K562 (cell line): ENCODE data around the gene SELENOO. TPM values are rescaled to one million over a fixed set of nuclear protein-coding genes. Genes with fewer than 3 reads are reported as not detected.

Experiments used
- BCOR ChIP-seq: fragments of 450-650 bp; IDR thresholded peaks from 2 replicates; pipeline ENCODE4 v1.6.1; 2016
- ESRRB ChIP-seq: fragments of 250-450 bp; sonication (Bioruptor Pico); IDR thresholded peaks from 2 replicates; pipeline ENCODE4 v1.5.0; 2020; ENCODE audit warnings: mild to moderate bottlenecking, moderate library complexity, borderline replicate concordance
- FOSL1 ChIP-seq: fragments of 200-800 bp; sonication (Bioruptor generic); conservative IDR thresholded peaks from 2 replicates; pipeline ENCODE4 v1.6.1; 2016; ENCODE audit warnings: missing genetic modification characterization, missing compliant biosample characterization
- MCM5 ChIP-seq: fragments of 450-650 bp; IDR thresholded peaks from 2 replicates; pipeline ENCODE4 v1.6.1; 2016; ENCODE audit warnings: low read depth
- RBM22 ChIP-seq: fragments of 200-400 bp; formaldehyde crosslinking; IDR thresholded peaks from 2 replicates; pipeline ENCODE4 v1.6.1; 2018; ENCODE audit warnings: low read length, low read depth; ENCODE audit not compliant: poor library complexity, severe bottlenecking
- SAP30 ChIP-seq: fragments of 200-600 bp; sonication (generic); IDR thresholded peaks from 2 replicates; pipeline ENCODE4 v1.6.1; 2012; ENCODE audit warnings: borderline replicate concordance, low read depth, mild to moderate bottlenecking, moderate library complexity, low read length, control low read depth, inconsistent platforms; ENCODE audit not compliant: insufficient read depth, poor library complexity, severe bottlenecking
- TCF7L2 ChIP-seq: fragments of 150-350 bp; IDR thresholded peaks from 2 replicates; pipeline ENCODE4 v1.6.1; 2016; ENCODE audit warnings: low read depth, mild to moderate bottlenecking, low read length, moderate library complexity
- ZNF24 ChIP-seq: fragments of 450-650 bp; IDR thresholded peaks from 2 replicates; pipeline ENCODE4 v1.6.1; 2016
- ZNF561 ChIP-seq: fragments of 450-650 bp; formaldehyde crosslinking; conservative IDR thresholded peaks from 2 replicates; pipeline ENCODE4 v1.4.0; 2020; ENCODE audit warnings: mild to moderate bottlenecking, moderate library complexity
- polyA plus RNA-seq, 8 experiments: library from polyadenylated mRNA; depleted of rRNA in 4 of 8; stranded (reverse) in 5 of 8; unstranded in 3 of 8; fragments of >200 nt; fragmentation: Nextera tagmentation in 2 of 8; fragmentation: Illumina TruSeq in 1 of 8; extraction: Ambion mirVana in 2 of 8; extraction: Trizol in 1 of 8; gene quantifications; 2 replicates each; pipeline versions ENCODE4 v1.2.1 to v1.2.3, GENCODE V29; 2011 to 2014; ENCODE audit warnings: inconsistent platforms in 1 of 8, missing spikeins in 1 of 8
- total RNA-seq, 7 experiments: library from RNA; depleted of rRNA in 6 of 7; stranded (reverse); fragments of >200 nt in 6 of 7; fragmentation: Illumina TruSeq in 2 of 7; extraction: Trizol in 2 of 7; gene quantifications; 2 replicates each; pipeline versions ENCODE4 v1.2.1 to v1.2.3, GENCODE V29; 2011 to 2021; ENCODE audit warnings: low replicate concordance in 1 of 7
- TF ChIP-seq, protein P1 (sequence below): fragments of 250-450 bp; sonication (Bioruptor Pico); IDR thresholded peaks from 2 replicates; pipeline ENCODE4 v1.4.0; 2020; ENCODE audit warnings: borderline replicate concordance
- TF ChIP-seq, protein P2 (sequence below): IDR thresholded peaks from 2 replicates; pipeline ENCODE4 v1.6.1; 2014; ENCODE audit warnings: antibody characterized with exemption
- TF ChIP-seq, protein P3 (sequence below): fragments of 450-650 bp; IDR thresholded peaks from 2 replicates; pipeline ENCODE4 v1.6.1; 2014; ENCODE audit warnings: low read depth, mild to moderate bottlenecking, moderate library complexity, borderline replicate concordance

SELENOO gene
- total and polyA plus RNA-seq, 9 of the 15 experiments (the other 6 are each of a cell fraction or from before 2014, with no cell fraction given) = 0.37 to 24.9 (median 8.3) TPM

DNA sequence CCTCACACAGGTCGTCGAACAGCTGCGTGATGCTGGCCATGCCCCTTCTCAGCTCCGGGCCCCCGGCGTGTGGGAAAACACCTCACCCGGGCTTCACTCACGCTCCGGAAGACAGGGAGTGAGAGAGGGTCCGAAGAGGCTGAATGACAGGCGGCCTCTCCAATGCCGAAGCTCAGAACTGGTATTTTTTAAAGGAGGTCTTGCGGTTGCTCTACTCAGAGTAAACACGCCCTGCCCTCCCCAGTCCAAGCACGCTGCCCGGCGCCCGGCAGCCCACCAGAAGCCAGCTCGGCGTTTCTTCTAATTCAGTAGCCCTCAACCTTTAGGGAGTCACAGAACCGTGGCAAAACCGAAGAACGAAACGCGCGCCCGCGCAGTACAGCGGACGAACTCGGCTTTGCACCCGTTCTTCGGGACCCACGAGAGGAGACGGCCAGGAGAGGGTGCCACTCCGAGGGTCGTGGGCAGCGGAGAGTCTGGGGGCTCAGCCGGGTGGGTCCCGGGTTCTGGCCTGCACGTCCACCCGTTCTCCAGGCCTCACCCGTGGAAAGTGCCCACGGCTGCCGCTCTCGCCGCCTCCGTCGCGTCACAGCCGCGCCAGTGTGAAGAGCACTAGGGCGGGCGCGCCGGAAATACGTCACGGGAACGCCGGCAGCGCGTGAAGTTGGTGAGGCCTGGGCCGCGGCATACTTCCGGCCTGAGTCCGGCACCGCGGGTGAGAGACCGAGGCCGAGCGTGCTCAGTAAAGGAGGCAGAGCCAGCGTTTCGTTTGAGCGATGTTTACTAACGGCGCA, 43.8 kb downstream of the SELENOO start, which contains the start of gene TUBGCP6 (continued):
- no peak for TF ChIP-seq ZNF561 (CRISPR knock-in tag)
- no peak for TF ChIP-seq ZNF24
- TF ChIP-seq BCOR = no peak
- TF ChIP-seq MCM5 = no peak
- TF ChIP-seq, protein P1, sequence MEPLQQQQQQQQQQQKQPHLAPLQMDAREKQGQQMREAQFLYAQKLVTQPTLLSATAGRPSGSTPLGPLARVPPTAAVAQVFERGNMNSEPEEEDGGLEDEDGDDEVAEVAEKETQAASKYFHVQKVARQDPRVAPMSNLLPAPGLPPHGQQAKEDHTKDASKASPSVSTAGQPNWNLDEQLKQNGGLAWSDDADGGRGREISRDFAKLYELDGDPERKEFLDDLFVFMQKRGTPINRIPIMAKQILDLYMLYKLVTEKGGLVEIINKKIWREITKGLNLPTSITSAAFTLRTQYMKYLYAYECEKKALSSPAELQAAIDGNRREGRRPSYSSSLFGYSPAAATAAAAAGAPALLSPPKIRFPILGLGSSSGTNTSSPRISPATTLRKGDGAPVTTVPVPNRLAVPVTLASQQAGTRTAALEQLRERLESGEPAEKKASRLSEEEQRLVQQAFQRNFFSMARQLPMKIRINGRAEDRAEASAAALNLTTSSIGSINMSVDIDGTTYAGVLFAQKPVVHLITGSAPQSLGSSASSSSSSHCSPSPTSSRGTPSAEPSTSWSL (CRISPR knock-in tag) = no peak
- no peak for TF ChIP-seq FOSL1 (tag)
- TF ChIP-seq, protein P2, sequence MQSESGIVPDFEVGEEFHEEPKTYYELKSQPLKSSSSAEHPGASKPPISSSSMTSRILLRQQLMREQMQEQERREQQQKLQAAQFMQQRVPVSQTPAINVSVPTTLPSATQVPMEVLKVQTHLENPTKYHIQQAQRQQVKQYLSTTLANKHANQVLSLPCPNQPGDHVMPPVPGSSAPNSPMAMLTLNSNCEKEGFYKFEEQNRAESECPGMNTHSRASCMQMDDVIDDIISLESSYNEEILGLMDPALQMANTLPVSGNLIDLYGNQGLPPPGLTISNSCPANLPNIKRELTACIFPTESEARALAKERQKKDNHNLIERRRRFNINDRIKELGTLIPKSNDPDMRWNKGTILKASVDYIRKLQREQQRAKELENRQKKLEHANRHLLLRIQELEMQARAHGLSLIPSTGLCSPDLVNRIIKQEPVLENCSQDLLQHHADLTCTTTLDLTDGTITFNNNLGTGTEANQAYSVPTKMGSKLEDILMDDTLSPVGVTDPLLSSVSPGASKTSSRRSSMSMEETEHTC = 0 out of 2 replicates have a peak, but pooled peaks have one; percentile 3
- peak; percentile 37 for TF ChIP-seq SAP30
- TF ChIP-seq, protein P3, sequence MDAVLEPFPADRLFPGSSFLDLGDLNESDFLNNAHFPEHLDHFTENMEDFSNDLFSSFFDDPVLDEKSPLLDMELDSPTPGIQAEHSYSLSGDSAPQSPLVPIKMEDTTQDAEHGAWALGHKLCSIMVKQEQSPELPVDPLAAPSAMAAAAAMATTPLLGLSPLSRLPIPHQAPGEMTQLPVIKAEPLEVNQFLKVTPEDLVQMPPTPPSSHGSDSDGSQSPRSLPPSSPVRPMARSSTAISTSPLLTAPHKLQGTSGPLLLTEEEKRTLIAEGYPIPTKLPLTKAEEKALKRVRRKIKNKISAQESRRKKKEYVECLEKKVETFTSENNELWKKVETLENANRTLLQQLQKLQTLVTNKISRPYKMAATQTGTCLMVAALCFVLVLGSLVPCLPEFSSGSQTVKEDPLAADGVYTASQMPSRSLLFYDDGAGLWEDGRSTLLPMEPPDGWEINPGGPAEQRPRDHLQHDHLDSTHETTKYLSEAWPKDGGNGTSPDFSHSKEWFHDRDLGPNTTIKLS = 0 out of 2 replicates have a peak, but pooled peaks have one; percentile 37
- no peak for TF ChIP-seq ESRRB (CRISPR knock-in tag)
- TF ChIP-seq RBM22 = peak; percentile 38
- no peak for TF ChIP-seq TCF7L2
